ENCODE results near the gene CCNY.

CCNY gene

DNA sequence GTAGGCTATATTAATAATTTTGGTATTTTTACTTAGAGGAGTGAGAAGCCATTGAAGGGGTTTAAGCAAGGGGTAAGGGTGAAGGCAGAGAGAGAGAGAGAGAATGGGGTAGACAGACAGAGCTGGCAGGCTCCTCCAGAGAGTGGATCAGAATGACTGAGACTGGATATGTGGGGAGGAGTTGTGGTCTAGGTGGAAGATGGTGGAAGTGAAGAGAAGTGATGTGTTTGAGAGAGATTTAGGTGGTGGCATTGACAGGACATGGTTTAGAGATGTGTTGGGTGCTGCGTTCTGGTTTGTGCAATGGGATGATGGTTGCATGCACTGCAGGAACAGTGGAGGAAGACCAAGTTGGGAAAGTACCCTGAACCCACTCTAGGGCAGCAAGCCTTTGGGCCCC, 92.2 kb downstream of the CCNY start:
- no peak for DNase-seq (ENCODE audit: low read depth)
- TF ChIP-seq CTCF (IDR thresholded peaks at IDR 0.05; ENCODE audit: control insufficient read depth, extremely low read depth, insufficient read depth): no peak
- H3K4me3 ChIP-seq (ENCODE audit: low read depth, low read length): no peak overlapping the region

DNA sequence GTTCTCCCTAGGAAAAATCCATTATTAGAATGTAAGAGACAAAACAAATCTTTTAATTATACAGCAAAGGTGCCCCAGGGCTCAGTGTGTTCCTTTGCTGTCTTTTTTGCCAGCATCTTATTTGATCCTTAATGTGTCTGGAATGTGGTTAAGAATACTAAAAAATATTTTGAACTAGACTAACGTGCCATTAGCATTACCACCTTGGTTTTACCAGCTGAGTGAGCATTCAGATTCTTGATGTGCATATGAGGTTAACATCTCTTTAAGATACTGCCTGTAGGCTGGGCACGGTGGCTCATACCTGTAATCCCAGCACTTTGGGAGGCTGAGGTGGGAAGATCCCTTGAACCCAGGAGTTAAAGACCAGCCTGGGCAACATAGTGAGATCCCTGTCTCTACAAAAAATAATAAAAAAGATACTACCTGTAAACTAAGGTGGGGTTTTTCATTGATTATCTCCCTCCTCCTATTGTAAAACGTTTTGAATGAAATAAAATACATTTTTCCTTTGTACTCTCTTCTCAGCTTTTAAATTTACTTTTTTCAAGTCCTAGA, 96.6 kb downstream of the CCNY start:
- no peak for DNase-seq (ENCODE audit: low read depth)
- no peak overlapping the region for H3K4me3 ChIP-seq (ENCODE audit: low read depth, low read length)
- no peak for TF ChIP-seq CTCF (IDR thresholded peaks at IDR 0.05; ENCODE audit: control insufficient read depth, extremely low read depth, insufficient read depth)

GRCh38 chr10:35433851-35434426, 97.6 kb downstream of the CCNY start:
- TF ChIP-seq CTCF (IDR thresholded peaks at IDR 0.05; ENCODE audit: control insufficient read depth, extremely low read depth, insufficient read depth): no peak
- no peak overlapping the region for H3K4me3 ChIP-seq (ENCODE audit: low read depth, low read length)
- no peak for DNase-seq (ENCODE audit: low read depth)

GRCh38 chr10:35434533-35434932, 98.2 kb downstream of the CCNY start:
- DNase-seq (ENCODE audit: low read depth): no peak
- TF ChIP-seq CTCF (IDR thresholded peaks at IDR 0.05; ENCODE audit: control insufficient read depth, extremely low read depth, insufficient read depth): no peak
- H3K4me3 ChIP-seq (ENCODE audit: low read depth, low read length): no peak overlapping the region

GRCh38 chr10:35435824-35436223, 99.5 kb downstream of the CCNY start:
- no peak overlapping the region for H3K4me3 ChIP-seq (ENCODE audit: low read depth, low read length)
- TF ChIP-seq CTCF (IDR thresholded peaks at IDR 0.05; ENCODE audit: control insufficient read depth, extremely low read depth, insufficient read depth): no peak
- no peak for DNase-seq (ENCODE audit: low read depth)

DNA sequence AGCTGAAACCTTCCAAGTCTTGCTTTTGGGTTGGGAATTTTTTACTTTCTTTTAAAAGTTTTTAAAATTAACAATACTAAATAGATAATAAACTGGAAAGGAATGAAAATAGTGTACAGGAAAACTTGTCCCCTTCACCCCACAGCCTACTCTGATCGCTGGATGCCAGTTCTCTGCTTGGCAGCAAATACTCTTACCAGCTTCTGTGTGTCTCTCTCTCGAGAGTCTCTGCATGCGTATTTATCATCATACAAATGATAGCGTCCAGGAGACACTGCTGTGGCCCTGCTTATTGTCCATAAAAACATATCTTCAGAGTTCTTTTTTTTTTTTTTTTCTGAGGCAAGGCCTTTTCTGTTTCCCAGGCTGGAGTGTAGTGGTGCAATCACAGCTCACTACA, 101.5 kb downstream of the CCNY start:
- no peak for DNase-seq (ENCODE audit: low read depth)
- TF ChIP-seq CTCF (IDR thresholded peaks at IDR 0.05; ENCODE audit: control insufficient read depth, extremely low read depth, insufficient read depth): no peak
- no peak overlapping the region for H3K4me3 ChIP-seq (ENCODE audit: low read depth, low read length)

Measured in LNCaP clone FGC (cell line).